Measurements from ENCODE around the gene AFDN.

DNA sequence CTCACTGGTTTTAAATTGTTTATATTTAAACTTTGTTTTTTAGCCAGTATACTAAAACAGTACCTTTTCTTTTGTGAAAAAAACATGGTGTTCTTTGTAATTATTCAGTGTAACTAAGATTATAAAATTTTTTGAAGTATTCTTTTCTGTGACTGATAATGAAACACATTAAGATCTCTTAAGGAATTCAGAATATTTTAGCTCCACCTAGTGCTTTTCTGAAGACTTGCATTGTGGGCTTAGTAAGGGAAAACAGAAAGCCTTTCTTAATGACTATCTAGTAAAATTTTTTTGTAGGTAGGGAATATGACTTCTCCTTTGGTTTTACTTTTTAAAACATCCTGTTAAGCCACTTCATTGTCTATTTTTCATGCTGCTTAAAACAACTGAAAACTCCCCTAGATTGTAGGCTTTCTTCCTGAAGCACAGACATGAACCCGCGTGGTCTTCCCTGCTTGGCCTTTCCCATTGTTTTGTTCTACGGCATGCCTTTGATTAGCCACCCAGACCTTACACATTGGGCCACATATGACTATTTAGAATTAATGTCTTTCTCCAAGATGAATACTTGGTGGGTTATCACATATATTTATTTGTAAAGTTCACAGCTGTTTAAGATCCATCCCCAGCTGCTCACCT lies 72.1 kb downstream of the AFDN start:
- TF ChIP-seq, protein P1, sequence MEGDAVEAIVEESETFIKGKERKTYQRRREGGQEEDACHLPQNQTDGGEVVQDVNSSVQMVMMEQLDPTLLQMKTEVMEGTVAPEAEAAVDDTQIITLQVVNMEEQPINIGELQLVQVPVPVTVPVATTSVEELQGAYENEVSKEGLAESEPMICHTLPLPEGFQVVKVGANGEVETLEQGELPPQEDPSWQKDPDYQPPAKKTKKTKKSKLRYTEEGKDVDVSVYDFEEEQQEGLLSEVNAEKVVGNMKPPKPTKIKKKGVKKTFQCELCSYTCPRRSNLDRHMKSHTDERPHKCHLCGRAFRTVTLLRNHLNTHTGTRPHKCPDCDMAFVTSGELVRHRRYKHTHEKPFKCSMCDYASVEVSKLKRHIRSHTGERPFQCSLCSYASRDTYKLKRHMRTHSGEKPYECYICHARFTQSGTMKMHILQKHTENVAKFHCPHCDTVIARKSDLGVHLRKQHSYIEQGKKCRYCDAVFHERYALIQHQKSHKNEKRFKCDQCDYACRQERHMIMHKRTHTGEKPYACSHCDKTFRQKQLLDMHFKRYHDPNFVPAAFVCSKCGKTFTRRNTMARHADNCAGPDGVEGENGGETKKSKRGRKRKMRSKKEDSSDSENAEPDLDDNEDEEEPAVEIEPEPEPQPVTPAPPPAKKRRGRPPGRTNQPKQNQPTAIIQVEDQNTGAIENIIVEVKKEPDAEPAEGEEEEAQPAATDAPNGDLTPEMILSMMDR (IDR thresholded peaks at IDR 0.05): peak; percentile 91
- TF ChIP-seq RFX5 (IDR thresholded peaks at IDR 0.05; ENCODE audit: low read length) (no peak), EP300 (IDR thresholded peaks at IDR 0.05; ENCODE audit: borderline replicate concordance in 1 of 2, low read depth in 1 of 2, low read length in 1 of 2) (no peak), CHD2 (IDR thresholded peaks at IDR 0.05; ENCODE audit: low read length, partially characterized antibody) (no peak), EZH2phosphoT487 (IDR thresholded peaks at IDR 0.05; ENCODE audit: borderline replicate concordance, low read depth) (no peak), FOXJ3 (CRISPR knock-in tag; IDR thresholded peaks at IDR 0.05) (no peak), TCF12 (IDR thresholded peaks at IDR 0.05) (no peak), POLR2AphosphoS5 (IDR thresholded peaks at IDR 0.05; ENCODE audit: low read depth, low read length) (no peak), FOSL2 (IDR thresholded peaks at IDR 0.05; ENCODE audit: borderline replicate concordance, low read depth) (no peak), YY1 (IDR thresholded peaks at IDR 0.05; ENCODE audit: low read depth) (no peak)
- TF ChIP-seq, protein P2, sequence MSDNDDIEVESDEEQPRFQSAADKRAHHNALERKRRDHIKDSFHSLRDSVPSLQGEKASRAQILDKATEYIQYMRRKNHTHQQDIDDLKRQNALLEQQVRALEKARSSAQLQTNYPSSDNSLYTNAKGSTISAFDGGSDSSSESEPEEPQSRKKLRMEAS (IDR thresholded peaks at IDR 0.05; ENCODE audit: low read depth): no peak
- TF ChIP-seq, protein P3, sequence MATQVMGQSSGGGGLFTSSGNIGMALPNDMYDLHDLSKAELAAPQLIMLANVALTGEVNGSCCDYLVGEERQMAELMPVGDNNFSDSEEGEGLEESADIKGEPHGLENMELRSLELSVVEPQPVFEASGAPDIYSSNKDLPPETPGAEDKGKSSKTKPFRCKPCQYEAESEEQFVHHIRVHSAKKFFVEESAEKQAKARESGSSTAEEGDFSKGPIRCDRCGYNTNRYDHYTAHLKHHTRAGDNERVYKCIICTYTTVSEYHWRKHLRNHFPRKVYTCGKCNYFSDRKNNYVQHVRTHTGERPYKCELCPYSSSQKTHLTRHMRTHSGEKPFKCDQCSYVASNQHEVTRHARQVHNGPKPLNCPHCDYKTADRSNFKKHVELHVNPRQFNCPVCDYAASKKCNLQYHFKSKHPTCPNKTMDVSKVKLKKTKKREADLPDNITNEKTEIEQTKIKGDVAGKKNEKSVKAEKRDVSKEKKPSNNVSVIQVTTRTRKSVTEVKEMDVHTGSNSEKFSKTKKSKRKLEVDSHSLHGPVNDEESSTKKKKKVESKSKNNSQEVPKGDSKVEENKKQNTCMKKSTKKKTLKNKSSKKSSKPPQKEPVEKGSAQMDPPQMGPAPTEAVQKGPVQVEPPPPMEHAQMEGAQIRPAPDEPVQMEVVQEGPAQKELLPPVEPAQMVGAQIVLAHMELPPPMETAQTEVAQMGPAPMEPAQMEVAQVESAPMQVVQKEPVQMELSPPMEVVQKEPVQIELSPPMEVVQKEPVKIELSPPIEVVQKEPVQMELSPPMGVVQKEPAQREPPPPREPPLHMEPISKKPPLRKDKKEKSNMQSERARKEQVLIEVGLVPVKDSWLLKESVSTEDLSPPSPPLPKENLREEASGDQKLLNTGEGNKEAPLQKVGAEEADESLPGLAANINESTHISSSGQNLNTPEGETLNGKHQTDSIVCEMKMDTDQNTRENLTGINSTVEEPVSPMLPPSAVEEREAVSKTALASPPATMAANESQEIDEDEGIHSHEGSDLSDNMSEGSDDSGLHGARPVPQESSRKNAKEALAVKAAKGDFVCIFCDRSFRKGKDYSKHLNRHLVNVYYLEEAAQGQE (IDR thresholded peaks at IDR 0.05; ENCODE audit: low read depth, low read length): no peak
- TF ChIP-seq, protein P4, sequence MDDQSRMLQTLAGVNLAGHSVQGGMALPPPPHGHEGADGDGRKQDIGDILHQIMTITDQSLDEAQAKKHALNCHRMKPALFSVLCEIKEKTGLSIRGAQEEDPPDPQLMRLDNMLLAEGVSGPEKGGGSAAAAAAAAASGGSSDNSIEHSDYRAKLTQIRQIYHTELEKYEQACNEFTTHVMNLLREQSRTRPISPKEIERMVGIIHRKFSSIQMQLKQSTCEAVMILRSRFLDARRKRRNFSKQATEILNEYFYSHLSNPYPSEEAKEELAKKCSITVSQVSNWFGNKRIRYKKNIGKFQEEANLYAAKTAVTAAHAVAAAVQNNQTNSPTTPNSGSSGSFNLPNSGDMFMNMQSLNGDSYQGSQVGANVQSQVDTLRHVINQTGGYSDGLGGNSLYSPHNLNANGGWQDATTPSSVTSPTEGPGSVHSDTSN (IDR thresholded peaks at IDR 0.05): no peak
